Measurements from ENCODE around the gene ATP5F1A.

DNA sequence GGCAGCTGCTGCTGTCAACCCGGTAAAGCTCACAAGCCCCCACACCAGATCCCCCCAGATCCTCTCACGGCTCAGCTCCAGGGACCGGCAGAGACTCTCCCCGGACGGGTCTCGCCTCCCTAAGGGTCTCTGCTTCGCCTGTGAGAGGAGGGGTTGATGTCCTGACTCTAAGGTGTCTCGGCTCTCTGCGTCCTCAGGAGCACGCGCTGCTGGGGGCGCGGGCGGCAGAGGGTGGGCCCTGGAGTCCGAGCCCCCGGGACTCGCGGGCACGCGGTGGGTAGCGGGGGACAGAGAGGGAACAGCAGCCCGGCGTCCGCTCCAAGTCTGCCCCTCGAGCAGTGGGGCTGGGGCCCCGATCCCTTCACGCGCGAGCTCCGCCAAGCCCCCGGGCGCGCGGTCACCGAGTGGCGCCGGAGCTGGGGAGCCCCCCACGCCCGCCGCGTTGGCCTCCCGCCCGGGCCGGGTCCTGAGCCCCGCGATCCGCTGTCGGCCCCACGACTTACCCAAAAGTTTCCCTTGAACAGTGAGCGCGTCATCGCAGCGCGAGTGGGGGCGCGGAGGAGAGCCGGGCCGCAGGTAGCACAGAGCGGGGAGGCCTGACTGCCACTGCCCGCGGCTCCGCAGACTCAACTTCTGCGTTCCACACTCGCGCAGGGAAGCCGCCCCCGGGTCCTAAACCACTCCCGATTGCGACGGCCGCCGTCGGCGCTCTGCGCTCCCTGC is 26.3 kb downstream of the ATP5F1A start, which contains the start of gene PSTPIP2:
- TF ChIP-seq CTCF (IDR thresholded peaks at IDR 0.05; ENCODE audit: low read length) (no peak), EZH2 (IDR thresholded peaks at IDR 0.05; ENCODE audit: borderline replicate concordance, low read length) (no peak)
